ENCODE measurements around the gene ABCA4.
A peak's percentile ranks its signal among the peaks of the same experiment; 100 is the strongest.

Gene ABCA4

GRCh38 chr1:94072840-94073522, 48.0 kb downstream of the ABCA4 start:
- TF ChIP-seq CTCF (conservative IDR thresholded peaks at IDR 0.05; ENCODE audit: low read length) (no peak), EZH2phosphoT487 (IDR thresholded peaks at IDR 0.05; ENCODE audit: borderline replicate concordance) (no peak)
- Histone ChIP-seq H3K9ac (ENCODE audit: low read depth, low read length, poor library complexity, severe bottlenecking) (peak overlapping the region; percentile 62), H3F3A (ENCODE audit: low read depth) (no peaks in the 10 kb centered on the region), H3K4me3 (ENCODE audit: low read length, poor library complexity, severe bottlenecking) (peak overlapping the region; percentile 56), H3K9me2 (replicated peaks; ENCODE audit: low read depth, low read length) (no peaks in the 10 kb centered on the region), H2AFZ (ENCODE audit: low read length) (no peak overlapping the region), H4K20me1 (ENCODE audit: insufficient read depth, low read length, poor library complexity, severe bottlenecking) (no peaks in the 10 kb centered on the region), H3K36me3 (ENCODE audit: insufficient read depth, low read length) (no peaks in the 10 kb centered on the region), H3K4me2 (ENCODE audit: low read depth, low read length, poor library complexity, severe bottlenecking) (peak overlapping the region; percentile 55), H3K4me1 (ENCODE audit: insufficient read depth, low read length, poor library complexity, severe bottlenecking) (peaks cover 85% of the 10 kb centered on the region), H3K79me2 (ENCODE audit: insufficient read depth, low read length) (peaks cover 7% of the 10 kb centered on the region; the same call in 1 of the 2 replicates), H3K9me3 (ENCODE audit: insufficient read depth, low read depth, low read length) (no peaks in the 10 kb centered on the region), H3K27me3 (ENCODE audit: insufficient read depth, low read length, poor library complexity, severe bottlenecking) (no peaks in the 10 kb centered on the region)

GRCh38 chr1:94071976-94072375, 49.0 kb downstream of the ABCA4 start:
- H3K9me2 ChIP-seq (replicated peaks; ENCODE audit: low read depth, low read length), result no peaks in the 10 kb centered on the region
- no peak overlapping the region for H2AFZ ChIP-seq (ENCODE audit: low read length)
- H3K79me2 ChIP-seq (ENCODE audit: insufficient read depth, low read length), result peaks cover 7% of the 10 kb centered on the region; the same call in 1 of the 2 replicates
- H3K9ac ChIP-seq (ENCODE audit: low read depth, low read length, poor library complexity, severe bottlenecking), result peak overlapping the region; percentile 62
- H3F3A ChIP-seq (ENCODE audit: low read depth), result no peaks in the 10 kb centered on the region
- H3K9me3 ChIP-seq (ENCODE audit: insufficient read depth, low read depth, low read length), result no peaks in the 10 kb centered on the region
- H3K4me3 ChIP-seq (ENCODE audit: low read length, poor library complexity, severe bottlenecking), result peak overlapping the region; percentile 56
- H3K27me3 ChIP-seq (ENCODE audit: insufficient read depth, low read length, poor library complexity, severe bottlenecking), result no peaks in the 10 kb centered on the region
- TF ChIP-seq CTCF (conservative IDR thresholded peaks at IDR 0.05; ENCODE audit: low read length) (no peak), EZH2phosphoT487 (IDR thresholded peaks at IDR 0.05; ENCODE audit: borderline replicate concordance) (no peak)
- peak overlapping the region; percentile 55 for H3K4me2 ChIP-seq (ENCODE audit: low read depth, low read length, poor library complexity, severe bottlenecking)
- H4K20me1 ChIP-seq (ENCODE audit: insufficient read depth, low read length, poor library complexity, severe bottlenecking), result no peaks in the 10 kb centered on the region
- peaks cover 86% of the 10 kb centered on the region for H3K4me1 ChIP-seq (ENCODE audit: insufficient read depth, low read length, poor library complexity, severe bottlenecking)
- no peaks in the 10 kb centered on the region for H3K36me3 ChIP-seq (ENCODE audit: insufficient read depth, low read length)

GRCh38 chr1:94071391-94071790, 49.6 kb downstream of the ABCA4 start:
- TF ChIP-seq CTCF (conservative IDR thresholded peaks at IDR 0.05; ENCODE audit: low read length) (no peak), EZH2phosphoT487 (IDR thresholded peaks at IDR 0.05; ENCODE audit: borderline replicate concordance) (no peak)
- peaks cover 7% of the 10 kb centered on the region; the same call in 1 of the 2 replicates for H3K79me2 ChIP-seq (ENCODE audit: insufficient read depth, low read length)
- peak overlapping the region; percentile 56 for H3K4me3 ChIP-seq (ENCODE audit: low read length, poor library complexity, severe bottlenecking)
- H3K36me3 ChIP-seq (ENCODE audit: insufficient read depth, low read length), result no peaks in the 10 kb centered on the region
- no peaks in the 10 kb centered on the region for H3K27me3 ChIP-seq (ENCODE audit: insufficient read depth, low read length, poor library complexity, severe bottlenecking)
- no peaks in the 10 kb centered on the region for H3K9me2 ChIP-seq (replicated peaks; ENCODE audit: low read depth, low read length)
- H3F3A ChIP-seq (ENCODE audit: low read depth), result no peaks in the 10 kb centered on the region
- peak overlapping the region; percentile 55 for H3K4me2 ChIP-seq (ENCODE audit: low read depth, low read length, poor library complexity, severe bottlenecking)
- peak overlapping the region; percentile 62 for H3K9ac ChIP-seq (ENCODE audit: low read depth, low read length, poor library complexity, severe bottlenecking)
- no peak overlapping the region for H2AFZ ChIP-seq (ENCODE audit: low read length)
- no peaks in the 10 kb centered on the region for H3K9me3 ChIP-seq (ENCODE audit: insufficient read depth, low read depth, low read length)
- peaks cover 87% of the 10 kb centered on the region for H3K4me1 ChIP-seq (ENCODE audit: insufficient read depth, low read length, poor library complexity, severe bottlenecking)
- H4K20me1 ChIP-seq (ENCODE audit: insufficient read depth, low read length, poor library complexity, severe bottlenecking), result no peaks in the 10 kb centered on the region

All from Loucy (cell line).